H1 (cell line): Measurements from ENCODE around the gene CYSRT1. TPM values are rescaled to one million over a fixed set of nuclear protein-coding genes. Genes with fewer than 3 reads are reported as not detected.

Experiments
- CTCF ChIA-PET: fragments of 300-600 bp; sonication (Branson Sonifier 250); formaldehyde crosslinking; loops from one replicate; lab custom pipeline; 2021; ENCODE audit not compliant: partially characterized antibody; lab: Charles Lee
- POLR2A ChIA-PET: fragments of 300-600 bp; sonication (Branson Sonifier 250); formaldehyde crosslinking; loops from one replicate; lab custom pipeline; 2021; ENCODE audit warnings: inconsistent platforms; ENCODE audit not compliant: partially characterized antibody; lab: Charles Lee
- DNase-seq, 2 experiments: peaks; one replicate each; pipeline versions ENCODE4 v3.0.0 to v3.0.0-alpha.2; 2010 to 2022; ENCODE audit warnings: low spot score in 2 of 2, low read depth in 1 of 2, mixed read lengths in 1 of 2
- FAIRE-seq: peaks from 2 replicates; lab custom pipeline; 2011; peaks lifted over from hg19 to GRCh38; lab: Jason Lieb, UNC
- H2AFZ ChIP-seq: 2 replicates; pipeline ENCODE4 v1.8.1; 2012; ENCODE audit warnings: low read length, inconsistent platforms
- H2AK5ac ChIP-seq: 2 replicates; pipeline ENCODE4 v1.6.1; 2013; ENCODE audit warnings: low read depth, low read length
- H2BK120ac ChIP-seq: replicated peaks from 2 replicates; pipeline ENCODE3; 2013; ENCODE audit warnings: low read depth, low read length, inconsistent platforms
- H2BK12ac ChIP-seq: 2 replicates; pipeline ENCODE4 v1.6.1; 2013; ENCODE audit warnings: low read depth, low read length
- H2BK15ac ChIP-seq: 2 replicates; pipeline ENCODE4 v1.6.1; 2013; ENCODE audit warnings: low read length
- H2BK20ac ChIP-seq: 2 replicates; pipeline ENCODE4 v1.6.1; 2013; ENCODE audit warnings: low read length
- H2BK5ac ChIP-seq: 2 replicates; pipeline ENCODE4 v1.6.1; 2013; ENCODE audit warnings: low read depth, low read length
- H3K14ac ChIP-seq: 2 replicates; pipeline ENCODE4 v1.6.1; 2013; ENCODE audit warnings: inconsistent platforms; ENCODE audit not compliant: insufficient read length
- H3K18ac ChIP-seq: 2 replicates; pipeline ENCODE4 v1.6.1; 2013; ENCODE audit warnings: low read length; ENCODE audit errors: extremely low read depth
- H3K23ac ChIP-seq: 2 replicates; pipeline ENCODE4 v1.6.1; 2013; ENCODE audit warnings: inconsistent platforms; ENCODE audit not compliant: insufficient read length
- H3K23me2 ChIP-seq: 2 replicates; pipeline ENCODE4 v1.6.1; 2013; ENCODE audit warnings: low read depth, low read length
- H3K27ac ChIP-seq: 2 replicates; pipeline ENCODE4 v1.6.1; 2011; ENCODE audit warnings: low read depth, low read length, inconsistent platforms
- H3K27me3 ChIP-seq, 4 experiments: replicated peaks in 1 of 4; 1 replicate in 1 of 4; 2 replicates in 3 of 4; pipeline versions ENCODE4 v1.6.1 to v1.8.1; 2011 to 2013; ENCODE audit warnings: low read length in 3 of 4, mild to moderate bottlenecking in 3 of 4, inconsistent platforms in 2 of 4, mixed read lengths in 2 of 4, moderate library complexity in 1 of 4; ENCODE audit not compliant: control insufficient read depth in 3 of 4, insufficient read depth in 3 of 4; ENCODE audit errors: extremely low read depth in 1 of 4
- H3K36me3 ChIP-seq, 4 experiments: 2 replicates each; pipeline versions ENCODE4 v1.6.1 to v1.8.1; 2011 to 2013; ENCODE audit warnings: mild to moderate bottlenecking in 4 of 4, low read length in 3 of 4, moderate library complexity in 2 of 4, control low read depth in 1 of 4, inconsistent platforms in 1 of 4; ENCODE audit not compliant: insufficient read depth in 4 of 4, control insufficient read depth in 2 of 4
- H3K4ac ChIP-seq: replicated peaks from 2 replicates; pipeline ENCODE3; 2013; ENCODE audit warnings: low read length, low read depth, mixed read lengths, inconsistent platforms; ENCODE audit not compliant: insufficient read length
- H3K4me1 ChIP-seq, 4 experiments: replicated peaks in 1 of 4; 1 replicate in 1 of 4; 2 replicates in 3 of 4; pipeline versions ENCODE4 v1.6.1 to v1.8.1; 2011 to 2013; ENCODE audit warnings: low read length in 3 of 4, inconsistent platforms in 2 of 4, mixed read lengths in 1 of 4; ENCODE audit not compliant: insufficient read depth in 4 of 4, control insufficient read depth in 3 of 4
- H3K4me2 ChIP-seq, 2 experiments: 2 replicates each; pipeline versions ENCODE4 v1.6.1 to v1.8.1; 2011 to 2013; ENCODE audit warnings: low read depth in 2 of 2, low read length in 2 of 2, control low read depth in 1 of 2, inconsistent platforms in 1 of 2, mild to moderate bottlenecking in 1 of 2; ENCODE audit not compliant: insufficient read depth in 1 of 2
- H3K4me3 ChIP-seq, 4 experiments: fragments of 200-600, 300-600 bp in 1 of 4; sonication (generic), shearing (Covaris generic), sonication (Bioruptor Twin) in 1 of 4; 2 replicates each; pipeline versions ENCODE4 v1.5.1 to v1.8.1; 2011 to 2016; ENCODE audit warnings: low read length in 4 of 4, low read depth in 3 of 4, control low read depth in 2 of 4, inconsistent platforms in 2 of 4, mild to moderate bottlenecking in 2 of 4, mixed read lengths in 1 of 4, moderate library complexity in 1 of 4; ENCODE audit not compliant: insufficient read depth in 2 of 4; ENCODE audit errors: extremely low read depth in 1 of 4
- H3K56ac ChIP-seq: replicated peaks from 2 replicates; pipeline ENCODE3; 2013; ENCODE audit warnings: low read depth, mild to moderate bottlenecking, mixed read lengths, low read length, inconsistent platforms; ENCODE audit not compliant: insufficient read length
- H3K79me1 ChIP-seq: 2 replicates; pipeline ENCODE4 v1.6.1; 2013; ENCODE audit warnings: low read depth, low read length, control low read depth
- H3K79me2 ChIP-seq, 2 experiments: 2 replicates each; pipeline versions ENCODE4 v1.6.1 to v1.8.1; 2012 to 2013; ENCODE audit warnings: low read length in 2 of 2, mild to moderate bottlenecking in 2 of 2, inconsistent platforms in 1 of 2; ENCODE audit not compliant: insufficient read depth in 2 of 2, control insufficient read depth in 1 of 2
- H3K9ac ChIP-seq, 4 experiments: replicated peaks in 1 of 4; 1 replicate in 1 of 4; 2 replicates in 3 of 4; pipeline versions ENCODE4 v1.6.1 to v1.8.1; 2011 to 2013; ENCODE audit warnings: low read depth in 3 of 4, low read length in 3 of 4, control low read depth in 2 of 4, mild to moderate bottlenecking in 2 of 4, moderate library complexity in 2 of 4, inconsistent platforms in 1 of 4; ENCODE audit errors: extremely low read depth in 1 of 4
- H3K9me3 ChIP-seq, 2 experiments: 2 replicates each; pipeline versions ENCODE4 v1.6.1 to v1.8.1; 2012 to 2013; ENCODE audit warnings: mild to moderate bottlenecking in 2 of 2, moderate library complexity in 2 of 2, control low read depth in 1 of 2, inconsistent platforms in 1 of 2, low read depth in 1 of 2, low read length in 1 of 2, mixed read lengths in 1 of 2; ENCODE audit not compliant: insufficient read depth in 2 of 2
- H4K20me1 ChIP-seq, 2 experiments: replicated peaks in 1 of 2; 2 replicates each; pipeline versions ENCODE3 to v1.8.1; 2011 to 2013; ENCODE audit warnings: inconsistent platforms in 2 of 2, low read length in 2 of 2, mild to moderate bottlenecking in 1 of 2; ENCODE audit not compliant: insufficient read depth in 2 of 2, control insufficient read depth in 1 of 2
- H4K5ac ChIP-seq: 2 replicates; pipeline ENCODE4 v1.6.1; 2013; ENCODE audit warnings: low read length, low read depth, mixed read lengths, inconsistent platforms; ENCODE audit not compliant: insufficient read length
- H4K8ac ChIP-seq: 2 replicates; pipeline ENCODE4 v1.8.0; 2013; ENCODE audit warnings: mild to moderate bottlenecking, moderate library complexity, low read length, inconsistent platforms; ENCODE audit not compliant: insufficient read depth; ENCODE audit errors: extremely low read depth
- H4K91ac ChIP-seq: replicated peaks from 2 replicates; pipeline ENCODE3; 2013; ENCODE audit warnings: low read length, mixed read lengths, inconsistent platforms; ENCODE audit not compliant: insufficient read length
- YY1 ChIP-seq: IDR thresholded peaks from 2 replicates; pipeline ENCODE4 v1.6.1; 2011; ENCODE audit warnings: low read depth, mild to moderate bottlenecking, low read length
- WGBS, 2 experiments: shearing (Covaris generic) in 1 of 2; methylation state at CpG; one replicate each; pipeline versions ENCODE4 v1.1.6 to v1.1.7; 2013 to 2015; ENCODE audit warnings: low lambda C conversion rate in 2 of 2, mixed read lengths in 2 of 2, inconsistent platforms in 1 of 2, low coverage in 1 of 2, missing lambda C conversion rate in 1 of 2; ENCODE audit not compliant: insufficient replicate concordance in 2 of 2, insufficient coverage in 1 of 2, insufficient read length in 1 of 2; ENCODE audit errors: extremely low coverage in 1 of 2, missing lambda C conversion rate in 1 of 2; 5-methylcytosine and 5-hydroxymethylcytosine counted together
- polyA plus RNA-seq, 7 experiments: library from polyadenylated mRNA; depleted of rRNA in 3 of 7; stranded (reverse) in 5 of 7; unstranded in 2 of 7; fragments of >200 nt in 5 of 7; fragments of 200-250 nt in 2 of 7; gene quantifications; 1 replicate in 5 of 7; 2 replicates in 1 of 7; 4 replicates in 1 of 7; pipeline versions ENCODE4 v1.2.1 to v1.2.3, GENCODE V29; 2011 to 2013; ENCODE audit warnings: missing spikeins in 2 of 7, mixed read lengths in 2 of 7
- total RNA-seq: library from RNA; stranded (reverse); fragmentation: NEBNext Ultra II Directional; extraction: Animal tissue kit (Norgen Biotek cat#: 25700); gene quantifications from 2 replicates; pipeline ENCODE4 v1.2.1, GENCODE V29; 2021

The CYSRT1 gene
- total and polyA plus RNA-seq, 2 of the 8 experiments (the other 6 are each of a cell fraction or from before 2014, with no cell fraction given), result 1.0 to 6.5 TPM

DNA sequence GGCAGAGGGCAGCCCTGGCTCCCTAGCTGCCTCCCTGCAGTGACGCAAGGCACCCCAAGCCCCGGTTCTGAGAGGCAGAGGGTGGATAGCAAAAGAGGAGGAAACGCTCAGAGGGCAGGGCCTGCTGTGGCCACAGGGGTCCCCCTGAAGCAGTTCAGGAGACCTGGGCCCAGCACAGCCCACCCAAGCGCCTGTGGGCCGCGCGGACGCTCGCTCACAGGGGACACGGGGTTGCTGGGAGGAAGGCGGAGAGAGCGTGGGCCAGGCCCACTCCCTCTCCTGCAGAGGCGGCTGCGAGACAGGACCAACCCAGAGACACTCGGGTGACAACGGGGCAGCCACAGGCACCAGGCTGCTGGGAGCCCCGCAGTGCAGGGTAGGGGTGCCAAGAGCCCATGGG lies 45.2 kb upstream of the CYSRT1 start:
- Histone ChIP-seq H3K27ac (no peak overlapping the region), H3K4me2 (no peak overlapping the region), H3K14ac (no peak overlapping the region), H3K79me2 (no peaks in the 10 kb centered on the region), H2BK5ac (no peak overlapping the region), H3K56ac (no peak overlapping the region), H3K4me1 (peaks cover 0 to 8% (median 3%) of the 10 kb centered on the region in 4 experiments; a peak in 5 of 7 replicates), H2BK15ac (no peak overlapping the region), H2BK120ac (no peak overlapping the region), H3K4me3 (no peak overlapping the region), H3K36me3 (peaks cover 0 to 38% (median 10%) of the 10 kb centered on the region in 4 experiments; a peak in 7 of 8 replicates), H3K18ac (no peak overlapping the region), H2AFZ (no peak overlapping the region), H2BK20ac (no peak overlapping the region), H3K79me1 (no peaks in the 10 kb centered on the region; the same call in 1 of the 2 replicates), H3K27me3 (no peaks in the 10 kb centered on the region; a peak in 2 of 7 replicates), H2BK12ac (no peak overlapping the region), H4K20me1 (peaks cover 2 to 26% of the 10 kb centered on the region in 2 experiments), H3K9me3 (no peaks in the 10 kb centered on the region), H3K23me2 (no peaks in the 10 kb centered on the region), H3K9ac (no peak overlapping the region), H2AK5ac (no peak overlapping the region), H3K4ac (no peak overlapping the region), H3K23ac (no peak overlapping the region), H4K91ac (no peak overlapping the region), H4K8ac (no peak overlapping the region), H4K5ac (no peak overlapping the region)
- 87% methylated on average over 8 of the region's 17 CpGs; no CpG with 5 or more reads in 1 of the 2 experiments for WGBS, 2 experiments
- FAIRE-seq (no peak), DNase-seq (no peak)
- CTCF ChIA-PET, result interaction anchor here (1.0 to 1.4 kb wide), 6 partner anchors 8 to 116 kb away, joined by 3 to 5 read pairs (median 4); partner anchors contain the start of gene TMEM210
- POLR2A ChIA-PET, result interaction anchor here (0.7 to 1.3 kb wide), 3 partner anchors 9 to 23 kb away, joined by 3 to 9 read pairs (median 4); partner anchors contain the start of genes ANAPC2 and SSNA1
- TF ChIP-seq YY1, result no peak
